Stimulated activated CD8-positive, alpha-beta memory T cell treated with anti-CD3 and anti-CD28 coated beads, Interleukin-4, amount 100 ng/mL, for 1 hour (primary cell): ENCODE measurements around the gene LRCH1.
A peak's percentile ranks its signal among the peaks of the same experiment; 100 is the strongest.

Experiments
- DNase-seq, 2 donors: peaks; one replicate each; pipeline ENCODE4 v3.0.0-alpha.2; 2020; ENCODE audit warnings: low read depth in 2 of 2, low spot score in 1 of 2

The LRCH1 gene

DNA sequence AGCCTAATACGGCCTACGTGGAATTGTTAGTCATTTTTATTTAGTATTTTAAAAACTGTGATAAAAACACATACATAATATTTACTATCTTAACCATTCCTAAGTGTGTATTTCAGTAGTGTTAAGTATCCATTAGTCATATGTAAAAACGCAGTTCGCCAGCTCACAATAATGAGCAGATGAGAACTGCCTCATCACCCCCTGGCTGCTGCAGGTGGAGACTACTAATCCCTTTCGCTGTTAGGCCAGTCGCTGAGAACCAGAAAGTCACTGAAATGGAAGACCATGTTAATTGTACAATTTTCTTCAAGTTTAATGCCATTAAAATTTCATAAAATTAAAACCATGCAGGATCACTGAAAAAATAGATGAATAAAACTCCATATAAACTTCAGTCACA is 242.4 kb downstream of the LRCH1 start:
- no peak for DNase-seq

GRCh38 chr13:46796129-46796514 is 243.2 kb downstream of the LRCH1 start:
- no peak for DNase-seq

DNA sequence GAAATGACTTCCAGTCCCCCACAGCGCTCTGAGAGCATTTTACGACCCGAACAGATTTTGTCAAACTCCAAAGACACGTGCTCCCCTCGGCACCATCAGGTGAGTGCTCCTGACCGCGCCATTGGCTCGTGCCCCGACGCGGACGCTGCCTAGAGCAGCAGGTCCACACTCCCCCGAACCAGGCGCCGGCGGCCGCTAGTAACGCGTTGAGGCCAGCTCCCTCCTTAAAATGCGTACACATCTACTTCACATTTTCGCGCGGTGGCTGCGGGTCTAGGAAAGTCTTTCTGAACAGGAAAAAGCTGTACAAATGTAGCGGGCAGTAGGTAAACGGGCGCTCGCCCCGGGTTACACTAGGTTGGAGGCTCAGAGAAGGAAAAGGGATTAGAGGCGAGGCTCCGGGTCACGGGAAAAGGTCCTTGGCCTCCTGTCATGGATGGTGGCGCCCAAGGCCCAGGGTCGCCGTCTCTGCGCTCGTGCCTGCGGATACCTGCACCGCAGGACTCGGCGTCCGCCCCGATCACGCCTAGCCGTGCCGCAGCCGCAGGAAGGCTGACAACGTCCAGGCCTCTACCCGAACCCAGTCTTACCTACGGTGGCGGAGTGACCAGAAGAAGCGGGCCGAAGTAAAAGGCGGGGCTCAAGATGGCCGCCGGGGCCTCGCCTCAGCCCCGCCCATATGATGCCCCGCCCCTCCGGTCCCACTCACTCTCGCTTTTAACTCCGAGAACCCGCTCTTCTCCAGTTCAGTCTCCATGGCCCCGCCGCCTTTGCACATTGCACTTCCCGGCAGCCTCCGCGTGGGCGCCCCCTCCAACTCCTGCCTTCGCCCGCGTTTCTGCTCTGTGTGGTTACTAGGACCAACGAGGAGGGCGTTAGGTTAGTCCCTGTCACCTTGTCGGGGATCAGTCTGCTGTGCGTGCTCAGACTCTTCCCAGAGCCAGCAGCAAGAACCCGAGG is 243.8 kb downstream of the LRCH1 start, which contains the start of gene ESD:
Gene ESD (minus strand): TSS at position 647 of the 960 bp plus-strand sequence. CDS start 5,748 bp downstream, outside the sequence.
- peak; percentile 71 to 79 for DNase-seq

DNA sequence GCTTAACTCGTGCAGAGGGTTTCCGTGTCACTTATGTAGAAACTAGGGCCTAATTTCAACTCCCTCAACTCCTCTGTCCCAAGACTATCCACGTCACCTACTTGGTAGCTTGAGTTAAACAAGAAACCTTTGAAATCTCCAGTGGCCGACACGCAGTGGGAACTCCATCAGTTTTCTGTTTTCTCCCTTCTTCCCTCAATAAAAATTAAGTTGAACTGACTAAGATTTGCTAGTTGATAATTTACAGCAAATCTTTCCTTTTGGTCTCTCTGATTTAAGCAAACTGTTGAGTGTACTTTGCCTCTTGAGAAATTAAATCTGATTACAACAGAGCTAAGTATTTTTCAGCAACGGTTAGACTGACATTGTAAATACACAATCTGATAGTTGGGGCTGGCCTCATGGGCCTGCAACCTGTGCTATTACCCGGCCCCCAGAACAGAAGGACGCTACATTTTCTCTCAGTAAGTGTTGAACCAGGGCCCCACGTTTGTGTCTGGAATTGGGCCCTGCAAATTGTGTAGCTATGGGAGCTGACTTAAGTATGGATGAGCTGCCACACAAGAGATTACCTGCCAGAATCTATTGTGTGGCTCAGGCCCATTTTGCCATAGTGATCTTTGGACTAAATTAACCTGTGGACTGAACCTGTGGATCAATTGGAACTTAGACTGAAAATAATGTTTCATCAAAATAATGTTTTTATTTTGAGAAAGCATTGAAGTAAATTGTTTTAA is 244.7 kb downstream of the LRCH1 start:
- DNase-seq: no peak

- no peak for DNase-seq
These were observed 246.2 kb downstream of the LRCH1 start for GRCh38 chr13:46799139-46799538.

DNA sequence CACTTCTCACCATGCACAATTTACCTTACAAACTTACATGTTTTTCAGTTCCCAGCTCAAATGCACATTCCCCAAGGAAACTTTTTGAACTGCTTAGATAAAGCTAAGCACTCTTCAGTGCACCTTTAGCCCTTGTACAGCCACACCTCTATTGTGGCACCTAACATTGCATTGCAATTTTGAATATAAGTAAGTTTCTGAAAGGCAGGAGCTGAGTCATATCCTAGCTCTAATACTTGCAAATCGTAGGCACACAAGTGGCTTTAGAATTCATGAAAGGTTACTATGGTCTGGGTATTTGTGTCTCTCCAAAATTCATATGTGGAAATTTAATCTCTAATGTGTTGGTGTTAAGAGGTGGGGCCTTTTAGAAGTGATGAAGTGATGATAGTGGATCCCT is 248.9 kb downstream of the LRCH1 start:
- no peak for DNase-seq
